T47D (cell line): ENCODE results near the gene AXL.

Source experiments
- DNase-seq, 2 experiments: peaks; one replicate each; pipeline versions ENCODE4 v3.0.0 to v3.0.0-alpha.2; 2011 to 2012; ENCODE audit warnings: low read depth in 1 of 2, low spot score in 1 of 2
- JUND ChIP-seq: IDR thresholded peaks from 2 replicates; pipeline ENCODE4 v1.6.1; 2012; ENCODE audit warnings: low read depth
- in situ Hi-C: cut with HindIII; loops from 2 replicates; pipeline ENCODE4 v1.10.0; 2016; ENCODE audit warnings: low sequenced_read_pairs, low pct_unique_long_range_greater_than_20kb

Gene AXL

DNA sequence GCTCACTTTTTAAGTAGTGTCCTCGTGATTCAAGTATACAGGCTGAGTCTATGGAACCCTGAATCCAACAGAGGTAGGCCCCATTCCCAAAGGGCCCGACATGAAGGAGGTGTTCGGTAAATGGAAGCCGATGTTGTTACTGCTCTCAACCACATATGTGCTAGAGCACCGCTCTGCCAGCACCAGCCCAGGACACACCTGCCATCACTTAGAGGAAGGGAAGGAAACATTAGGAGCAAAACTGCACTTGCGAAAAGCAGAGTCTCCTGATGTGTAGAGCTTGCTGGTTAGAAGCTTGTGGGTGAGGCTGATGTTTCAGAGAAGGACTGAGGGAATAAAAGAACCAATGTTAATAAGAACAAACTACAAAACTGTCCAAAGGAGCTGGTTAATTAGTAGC is 81.5 kb downstream of the AXL start:
- in situ Hi-C loops, result no loop called here
- no peak for DNase-seq
- no peak for TF ChIP-seq JUND

GRCh38 chr19:41302624-41303351 is 83.8 kb downstream of the AXL start:
- in situ Hi-C loops, result no loop called here
- no peak for DNase-seq
- no peak for TF ChIP-seq JUND

- no peak for DNase-seq
- in situ Hi-C loops, result no loop called here
- TF ChIP-seq JUND, result no peak
Measured at GRCh38 chr19:41303954-41304353, 84.9 kb downstream of the AXL start.

GRCh38 chr19:41304706-41305483 is 85.9 kb downstream of the AXL start:
- in situ Hi-C loops, result no loop called here
- no peak for DNase-seq
- TF ChIP-seq JUND, result no peak

- TF ChIP-seq JUND, result no peak
- no peak for DNase-seq
- in situ Hi-C loops, result no loop called here
Measured at GRCh38 chr19:41305927-41306793, 87.1 kb downstream of the AXL start.

DNA sequence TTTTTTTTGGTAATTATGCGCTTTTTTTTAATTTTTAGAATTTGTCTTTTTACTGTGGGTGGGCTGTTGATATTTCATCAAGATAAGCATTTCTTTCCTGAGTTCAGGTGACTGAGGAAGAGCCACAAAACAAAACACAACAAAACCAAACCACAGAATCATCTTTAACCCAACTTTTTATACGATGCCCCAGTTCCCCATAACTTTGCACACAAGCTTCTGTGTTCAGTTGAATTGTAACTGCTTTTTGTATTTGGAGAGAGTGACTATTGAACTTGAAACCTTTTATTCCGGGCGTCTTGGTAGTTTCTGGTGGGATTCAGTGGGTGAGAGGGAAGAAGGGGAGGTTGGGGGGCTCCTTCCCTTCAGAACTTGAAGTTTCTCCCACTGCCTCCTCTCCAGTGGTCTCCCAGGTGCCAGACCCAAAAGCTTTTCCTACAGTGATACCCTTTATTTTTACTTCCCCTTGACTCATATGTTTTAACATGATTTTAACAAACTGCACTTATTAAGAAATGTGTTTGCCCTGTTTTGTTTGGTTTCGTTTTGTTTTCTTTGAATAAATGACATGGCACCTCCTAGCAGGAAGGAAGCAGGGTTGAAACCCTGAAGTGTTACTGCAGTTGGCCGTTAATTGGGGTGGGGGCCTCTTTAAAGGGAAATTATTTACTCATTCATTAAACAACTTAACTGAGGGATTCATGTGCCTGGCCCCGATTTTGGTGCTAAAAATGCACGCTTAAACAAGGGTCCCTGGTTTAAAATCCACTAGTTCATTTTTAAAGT is 88.3 kb downstream of the AXL start:
- in situ Hi-C loops, result no loop called here
- no peak for TF ChIP-seq JUND
- no peak for DNase-seq

- no peak for TF ChIP-seq JUND
- no peak for DNase-seq
- in situ Hi-C loops, result no loop called here
Measured at GRCh38 chr19:41307954-41308449, 89.0 kb downstream of the AXL start.

GRCh38 chr19:41308450-41309179 is 89.6 kb downstream of the AXL start:
- in situ Hi-C loops, result no loop called here
- TF ChIP-seq JUND, result no peak
- peak in 1 of 2 experiments; percentile 87 for DNase-seq

DNA sequence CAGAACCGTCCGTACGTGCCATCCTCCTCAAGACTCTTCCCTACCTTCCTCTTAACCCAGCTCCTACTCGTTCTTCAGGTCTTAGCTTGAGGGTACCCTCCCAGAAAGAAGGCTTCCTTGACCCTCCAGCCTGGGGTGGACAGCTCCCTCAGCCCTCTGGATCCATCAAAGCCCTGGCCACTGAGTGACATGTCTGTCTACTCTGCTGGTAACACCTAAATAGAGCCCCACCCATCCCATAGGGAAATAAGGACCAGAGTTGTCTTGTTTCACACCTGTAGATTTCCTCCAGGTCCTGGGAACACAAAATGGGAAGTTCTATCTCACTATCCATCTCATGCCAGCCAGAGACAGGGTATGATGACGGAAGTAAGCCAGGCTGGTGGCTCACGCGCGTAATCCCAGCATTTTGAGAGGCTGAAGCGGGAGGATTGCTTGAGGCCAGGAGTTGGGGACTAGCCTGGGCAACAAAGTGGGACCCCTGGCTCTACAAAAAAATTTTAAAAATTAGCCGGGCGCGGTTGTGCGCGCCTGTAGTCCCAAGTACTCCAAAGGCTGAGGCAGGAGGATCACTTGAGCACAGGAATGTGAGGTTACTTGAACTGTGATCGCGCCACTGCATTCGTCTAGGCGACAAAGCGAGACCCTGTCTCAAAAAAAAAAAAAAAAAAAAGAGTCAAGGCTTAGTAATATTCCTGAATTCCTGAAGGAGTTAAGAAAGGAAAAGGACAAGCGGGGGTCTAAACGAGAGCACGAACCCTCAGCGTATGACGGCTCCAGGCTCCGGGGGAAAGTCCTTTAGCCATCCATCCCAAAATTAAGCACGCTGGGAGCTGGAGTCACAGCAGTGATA is 90.4 kb downstream of the AXL start:
- peak in 1 of 2 experiments; percentile 46 for DNase-seq
- no peak for TF ChIP-seq JUND
- in situ Hi-C loops, result no loop called here

DNA sequence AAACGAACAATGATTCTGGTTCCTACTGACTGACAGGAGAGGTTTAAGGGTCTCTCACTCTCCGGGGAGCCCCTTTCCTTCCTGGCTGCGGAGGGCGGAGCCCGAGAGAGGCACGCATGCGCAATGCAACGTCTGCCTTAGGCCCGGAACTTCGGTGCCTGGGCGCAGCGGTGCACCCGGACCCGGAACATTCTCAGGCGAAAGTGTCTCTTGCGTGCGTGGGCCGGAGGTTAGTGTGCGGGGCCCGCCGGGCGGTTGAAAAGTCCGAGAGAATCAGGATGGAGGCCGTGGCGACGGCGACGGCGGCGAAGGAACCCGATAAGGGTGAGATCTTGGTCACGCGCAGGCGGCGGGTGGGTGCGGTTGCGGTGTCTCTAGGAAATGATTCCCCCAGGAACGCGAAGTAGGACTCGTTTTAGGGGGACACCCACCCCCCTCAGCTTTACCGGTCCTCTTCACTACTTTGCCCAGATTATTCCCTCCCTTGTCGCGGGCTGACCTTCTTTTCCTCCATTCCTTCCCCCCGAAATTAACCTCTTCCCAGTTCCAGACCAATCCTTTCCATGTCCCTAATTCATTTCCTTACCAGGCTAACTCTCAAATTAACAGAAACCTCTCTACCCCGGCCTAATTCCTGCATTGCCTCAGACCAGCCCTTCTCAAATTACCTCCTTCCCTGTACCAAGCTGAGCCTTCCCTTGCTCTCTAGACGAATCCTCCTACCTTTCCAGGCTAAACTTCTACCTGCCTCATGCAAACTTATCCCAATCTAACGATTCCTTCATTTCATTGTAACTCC is 91.2 kb downstream of the AXL start, which contains the start of gene CCDC97:
TSS of gene CCDC97 (plus strand) at position 140 of the 799 bp plus-strand sequence. CDS start at position 279, 139 bp downstream.
- in situ Hi-C loops, result no loop called here
- no peak for TF ChIP-seq JUND
- peak; percentile 71 to 84 for DNase-seq
